Activated T-cell treated with anti-CD3 and anti-CD28 coated beads for 48 hours (primary cell): ENCODE results near the gene FRMD1.

Experiments
- DNase-seq: peaks from one replicate; pipeline ENCODE4 v3.0.0-alpha.2; 2020; ENCODE audit warnings: low read depth

The FRMD1 gene

GRCh38 chr6:168042426-168043192 lies 36.4 kb downstream of the FRMD1 start:
- DNase-seq = no peak

DNA sequence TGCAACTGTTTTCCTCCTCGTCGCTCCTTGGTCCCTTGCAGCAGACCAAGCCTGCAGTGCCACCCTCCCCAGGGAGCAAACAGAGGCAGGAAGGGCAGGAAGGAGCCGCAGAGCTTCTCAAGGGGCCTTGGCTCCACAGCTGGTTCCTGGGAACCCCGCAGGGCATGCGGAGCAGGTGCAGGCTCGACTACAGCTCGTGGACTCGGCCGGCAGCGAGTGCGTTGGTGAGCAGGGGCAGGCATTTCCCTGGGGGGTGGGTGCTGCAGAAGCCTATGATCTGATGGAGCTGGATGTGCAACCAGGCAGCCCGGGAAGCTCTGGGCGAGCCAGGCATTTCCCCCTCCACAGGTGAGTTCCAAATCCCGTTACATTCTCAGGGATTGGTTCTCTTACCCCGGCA lies 37.1 kb downstream of the FRMD1 start:
- DNase-seq = no peak

DNA sequence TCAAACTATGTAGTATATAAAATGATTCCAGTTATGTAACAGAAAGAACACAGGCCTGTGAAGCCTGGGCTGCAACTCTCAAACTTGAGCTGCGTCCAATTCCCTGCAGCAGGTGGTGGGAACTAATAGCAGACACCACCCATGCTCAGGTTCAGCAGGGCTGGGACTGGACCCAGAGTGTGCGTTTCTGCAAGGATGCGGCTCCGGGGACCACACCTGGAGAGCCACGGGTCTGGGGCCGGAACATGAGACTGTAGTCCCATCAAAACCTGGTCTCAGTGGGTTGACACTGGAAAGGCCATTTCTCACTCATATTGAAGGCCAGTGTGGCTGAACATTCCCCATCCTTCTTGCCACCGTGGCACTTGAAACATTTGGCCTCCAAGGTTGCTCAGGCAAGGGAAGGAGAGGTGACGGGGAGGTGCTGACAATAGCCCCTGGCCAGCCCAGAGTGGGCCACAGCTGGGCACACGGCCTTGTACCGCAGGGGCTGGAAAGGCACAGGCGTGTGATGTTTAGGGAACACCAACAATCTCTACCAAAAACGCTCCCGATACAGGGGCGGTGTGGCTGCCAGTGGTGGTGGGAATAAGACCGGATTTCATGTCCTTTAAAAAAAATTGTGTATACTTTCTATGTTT lies 38.0 kb downstream of the FRMD1 start:
- no peak for DNase-seq

DNA sequence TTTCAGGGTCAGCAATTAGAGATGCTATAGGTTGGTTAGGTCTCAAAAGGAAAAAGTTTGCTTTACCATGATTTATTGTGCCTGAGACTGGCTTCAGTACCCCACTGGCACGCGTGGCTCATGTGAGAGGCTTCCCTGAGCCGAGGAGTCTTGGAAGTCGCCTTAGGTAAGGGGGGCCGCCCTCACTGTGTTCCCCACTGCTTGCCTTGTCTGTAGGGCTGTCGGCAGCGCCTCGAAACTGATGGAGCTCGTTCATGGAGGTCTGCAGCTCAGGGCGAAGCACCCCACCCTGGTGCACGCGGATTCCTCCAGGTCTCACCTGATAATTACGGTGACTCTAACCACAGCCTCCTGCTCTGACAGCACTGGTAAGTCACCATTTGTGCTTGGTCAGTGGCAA lies 39.2 kb downstream of the FRMD1 start:
- no peak for DNase-seq

DNA sequence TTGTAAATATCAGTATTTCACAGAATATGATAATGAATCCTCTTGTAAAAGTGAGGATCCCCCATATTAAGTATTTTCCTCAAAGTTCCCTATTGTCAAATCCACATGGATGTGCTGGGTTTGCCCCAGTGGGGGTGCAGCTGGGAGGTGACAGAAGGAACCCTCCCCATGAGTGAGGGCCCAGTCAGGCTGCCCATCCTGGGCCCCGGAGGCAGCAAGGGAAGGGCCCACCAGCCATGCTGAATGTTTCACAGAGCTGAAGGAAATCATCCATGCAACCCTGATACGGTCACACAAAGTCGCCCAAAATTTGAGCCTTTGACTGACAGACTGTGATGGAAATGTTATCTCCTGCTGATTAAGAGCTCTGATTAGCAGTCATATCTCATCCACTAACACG lies 39.7 kb downstream of the FRMD1 start:
- no peak for DNase-seq

DNA sequence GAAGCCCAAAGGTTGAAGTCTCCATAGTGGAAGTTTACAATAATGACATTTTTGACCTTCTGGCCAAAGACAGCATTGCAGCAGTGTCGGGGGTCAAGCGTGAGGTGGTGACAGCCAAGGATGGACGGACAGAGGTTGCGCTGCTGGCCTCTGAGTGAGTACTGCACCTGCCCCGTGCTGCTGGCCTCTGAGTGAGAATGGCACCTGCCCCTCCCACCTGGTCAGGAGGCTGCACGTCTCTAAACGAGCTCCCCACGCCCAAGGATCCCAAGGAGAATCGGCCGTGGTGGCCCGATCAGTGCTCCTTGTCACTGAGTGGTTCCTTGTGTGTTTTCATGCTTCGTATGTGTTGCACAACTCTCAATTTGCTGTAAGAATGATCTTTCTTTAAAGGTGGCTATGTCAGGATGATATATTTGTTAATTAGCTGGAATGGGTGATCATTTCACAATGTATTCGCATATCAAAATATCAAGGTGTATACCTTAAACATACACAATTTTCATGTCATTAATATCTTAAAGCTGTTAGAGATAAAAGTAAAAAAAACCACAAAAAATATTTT lies 40.4 kb downstream of the FRMD1 start:
- DNase-seq = no peak

GRCh38 chr6:168037856-168038255 lies 41.2 kb downstream of the FRMD1 start:
- no peak for DNase-seq

DNA sequence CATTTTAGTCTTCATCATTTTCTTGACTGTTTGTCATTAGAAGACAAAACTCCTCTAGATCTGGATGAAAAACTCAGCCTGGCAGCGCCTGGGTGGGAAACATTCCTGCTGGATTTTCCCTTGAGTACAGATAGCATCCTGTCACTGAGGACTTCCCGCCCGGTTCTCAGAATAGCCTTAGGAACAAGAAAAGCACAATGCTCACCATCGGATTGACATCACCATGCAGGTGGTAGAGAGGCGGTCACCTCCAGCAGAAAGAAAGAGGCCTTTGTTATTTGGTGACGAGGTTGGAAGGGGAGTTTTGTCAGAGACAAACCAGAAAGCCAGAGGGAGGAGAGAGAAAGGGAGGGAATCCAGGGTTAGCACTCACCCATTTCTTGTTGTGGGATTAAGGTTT lies 41.8 kb downstream of the FRMD1 start:
- no peak for DNase-seq

DNA sequence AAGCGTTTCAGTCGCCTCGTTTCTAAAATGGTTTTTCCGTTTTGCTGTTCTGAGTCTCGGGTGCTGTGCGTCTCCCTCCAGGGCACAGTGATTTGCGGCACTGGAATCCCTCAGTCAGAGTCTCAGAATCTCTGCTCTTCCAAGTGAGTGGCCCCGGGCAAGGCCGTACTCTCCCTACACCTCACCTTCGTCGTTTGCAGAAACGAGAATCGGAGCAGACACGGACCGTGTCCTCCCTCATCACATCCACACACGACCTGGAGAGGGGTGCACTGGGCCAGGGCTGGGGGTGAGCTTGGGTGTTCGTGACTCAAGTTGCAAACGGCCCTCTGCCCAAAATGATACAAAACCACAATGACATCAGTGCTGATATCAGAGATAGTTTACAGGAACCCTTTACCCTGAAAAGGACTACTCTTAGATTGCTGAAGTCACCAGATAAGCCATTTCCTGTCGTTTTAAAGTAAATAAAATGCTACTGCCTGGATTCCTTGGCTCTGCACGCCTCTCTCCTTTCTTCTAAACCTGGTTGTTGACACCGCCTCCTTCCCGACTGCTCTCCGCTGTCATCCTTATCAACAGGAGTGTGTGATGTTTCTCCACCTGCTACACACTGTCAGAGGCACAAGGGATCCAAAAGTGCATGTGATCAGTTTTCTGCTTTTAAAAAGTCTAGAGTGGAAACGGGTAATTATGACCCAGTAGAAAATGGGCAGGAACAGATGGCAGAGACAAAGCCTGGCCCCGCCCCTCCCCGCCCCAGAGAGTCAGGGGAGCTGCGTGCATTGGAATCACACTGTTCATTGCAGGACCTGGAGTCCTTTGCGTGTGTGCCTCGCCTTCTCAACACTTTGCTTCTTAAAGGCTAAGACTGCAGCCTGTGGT lies 43.1 kb downstream of the FRMD1 start:
- DNase-seq = no peak

DNA sequence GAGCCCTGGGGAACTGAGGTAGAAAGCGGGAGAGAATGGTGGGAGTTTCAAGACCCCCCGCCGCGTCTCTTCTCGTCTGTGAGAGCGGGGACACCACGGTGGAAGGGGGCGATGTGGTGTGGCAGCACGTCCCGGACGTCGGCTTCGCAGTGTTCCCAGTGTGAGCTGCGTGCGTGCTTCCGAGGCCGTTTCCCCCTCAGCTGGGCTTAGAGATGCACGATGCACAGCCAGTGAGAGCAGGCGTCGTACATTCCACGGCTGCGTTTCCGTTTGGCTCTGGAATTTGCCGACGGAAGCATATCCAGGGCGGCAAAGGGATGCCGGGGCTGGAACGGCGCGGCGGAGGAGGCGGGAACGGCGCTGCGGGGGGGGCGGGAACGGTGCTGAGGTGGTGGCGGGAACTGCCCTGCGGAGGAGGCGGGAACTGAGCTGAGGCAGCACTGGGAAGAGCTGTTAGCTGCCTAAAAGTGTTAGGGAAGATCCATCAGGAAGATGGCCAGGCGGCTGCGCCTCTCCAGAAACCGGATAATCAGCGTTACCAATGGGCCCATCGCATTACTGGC lies 43.8 kb downstream of the FRMD1 start:
- no peak for DNase-seq

DNA sequence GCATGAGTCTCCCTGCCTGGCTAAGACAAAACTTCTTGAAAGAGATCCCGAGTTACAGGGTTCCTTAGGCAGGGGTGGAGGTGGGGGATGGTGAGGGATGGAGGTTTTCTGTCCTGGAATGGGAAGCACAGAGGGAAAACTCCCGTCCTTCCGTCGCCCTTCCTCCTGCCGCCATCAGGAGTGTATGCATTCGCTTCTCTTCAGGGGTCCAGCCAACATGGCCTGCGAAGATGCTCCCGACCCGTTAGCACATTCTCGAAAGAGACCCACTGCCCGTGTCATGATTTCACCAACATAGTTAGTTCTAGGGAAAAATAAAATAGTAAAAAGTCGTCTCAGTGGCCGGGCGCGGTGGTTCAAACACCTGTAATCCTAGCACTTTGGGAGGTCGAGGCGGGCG lies 44.5 kb downstream of the FRMD1 start:
- no peak for DNase-seq

- DNase-seq = no peak
Measured at GRCh38 chr6:168033791-168034190, 45.2 kb downstream of the FRMD1 start.

DNA sequence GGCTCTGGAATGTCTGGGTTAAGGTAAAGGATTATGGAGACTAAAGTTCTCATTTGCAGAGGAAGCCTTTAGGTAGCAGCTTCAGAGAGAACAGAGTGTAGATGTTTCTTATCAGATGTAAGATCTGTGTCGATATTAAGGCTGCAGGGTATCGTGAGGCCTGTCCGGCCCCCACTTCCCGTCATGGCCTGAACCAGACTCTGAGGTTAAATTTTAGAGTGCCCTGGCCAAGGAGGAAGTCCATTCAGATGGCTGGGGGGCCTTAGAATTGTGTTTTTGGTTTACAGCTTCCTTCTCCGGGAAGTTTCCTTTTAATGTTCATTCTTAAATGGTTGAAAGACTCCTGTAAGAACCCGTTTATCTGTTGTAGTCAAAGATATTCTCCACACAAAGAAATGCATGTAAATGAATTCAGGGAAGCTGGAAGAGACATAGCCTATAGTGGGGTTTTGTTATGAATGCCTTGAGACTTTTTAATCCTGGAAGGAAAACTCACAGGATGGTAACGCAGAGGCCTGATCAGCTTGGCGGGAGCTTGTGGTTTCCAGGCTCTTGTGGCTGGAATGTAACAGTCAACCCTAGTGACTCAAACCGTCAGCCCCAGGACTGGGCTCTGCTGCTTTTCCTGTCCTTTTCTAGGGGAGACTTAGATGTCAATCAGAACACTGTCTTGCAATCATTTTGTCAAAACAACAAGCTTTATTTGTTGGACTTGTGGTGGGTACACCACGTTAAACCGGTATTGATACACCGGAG lies 46.8 kb downstream of the FRMD1 start:
- no peak for DNase-seq

GRCh38 chr6:168031411-168031971 lies 47.5 kb downstream of the FRMD1 start:
- no peak for DNase-seq

- no peak for DNase-seq
Measured at GRCh38 chr6:168030908-168031307, 48.1 kb downstream of the FRMD1 start.

DNA sequence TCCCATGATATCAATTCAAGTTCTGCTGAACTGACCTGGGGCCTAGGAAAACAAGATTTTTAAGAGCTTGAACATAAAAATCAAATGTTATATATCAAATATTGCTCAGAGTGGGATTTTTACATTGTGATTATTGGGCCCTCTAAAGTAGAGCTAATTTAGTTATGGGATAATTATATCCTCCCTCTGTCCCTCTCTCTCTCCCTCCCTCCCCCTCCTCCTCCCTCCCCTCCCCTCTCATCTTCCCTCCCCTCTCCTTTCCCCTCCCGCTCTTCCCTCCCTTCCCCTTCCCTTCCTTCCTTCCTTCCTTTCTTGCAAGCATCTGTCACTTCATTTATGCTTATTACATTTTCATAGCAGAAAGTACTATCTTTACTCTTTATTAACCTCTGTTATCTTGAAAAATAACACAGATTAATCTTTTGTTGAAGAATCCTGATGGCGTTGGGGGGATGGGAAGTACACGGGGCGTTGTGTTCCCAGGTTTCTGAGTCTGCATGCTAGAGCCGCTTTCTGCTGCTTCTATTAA lies 48.7 kb downstream of the FRMD1 start:
- DNase-seq = no peak

- no peak for DNase-seq
Measured at GRCh38 chr6:168029459-168030217, 49.4 kb downstream of the FRMD1 start.

GRCh38 chr6:168028181-168028580 lies 50.8 kb downstream of the FRMD1 start:
- no peak for DNase-seq

DNA sequence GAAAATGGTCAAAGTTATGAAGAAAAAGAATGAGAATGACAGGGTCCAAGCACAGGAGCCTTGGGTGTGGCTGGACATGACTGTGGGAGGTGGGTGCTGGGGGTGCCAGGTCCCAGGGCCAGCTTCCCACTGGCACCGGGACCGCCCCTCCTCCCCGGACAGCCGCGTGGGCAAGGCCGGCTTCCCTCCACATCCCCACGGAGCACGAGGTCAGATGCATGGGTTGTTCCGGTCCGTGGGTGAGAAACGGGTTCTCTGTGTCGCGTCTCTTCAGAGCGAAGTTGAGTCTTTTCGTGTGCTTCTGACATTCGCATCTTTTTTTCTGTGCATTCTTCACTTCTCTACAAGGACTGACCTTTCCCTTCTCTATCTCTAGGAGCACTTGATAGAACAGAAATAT lies 51.5 kb downstream of the FRMD1 start:
- no peak for DNase-seq

DNA sequence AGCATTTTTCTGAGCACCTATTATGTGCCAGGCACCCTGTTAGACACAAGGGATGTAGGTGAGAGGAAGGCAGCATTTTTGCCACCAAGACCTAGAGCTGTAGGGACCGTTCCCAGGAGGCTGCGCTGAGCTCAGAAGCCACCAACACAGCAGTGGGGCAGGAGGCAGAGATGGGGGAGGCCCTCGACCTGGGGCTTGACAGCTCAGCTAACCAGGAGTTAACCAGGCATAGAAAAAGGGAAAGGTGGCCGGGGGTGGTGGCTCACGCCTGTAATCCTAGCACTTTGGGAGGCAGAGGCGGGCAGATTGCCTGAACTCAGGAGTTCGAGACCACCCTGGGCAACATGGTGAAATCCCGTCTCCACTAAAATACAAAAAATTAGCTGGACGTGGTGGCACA lies 52.1 kb downstream of the FRMD1 start:
- no peak for DNase-seq
